Activated CD4-positive, CD25-positive, alpha-beta regulatory T cell treated with anti-CD3 and anti-CD28 coated beads, Interleukin-2, amount 50 U/mL, for 72 hours (primary cell): Measurements from ENCODE around the gene SCAPER.
"Not testable (repeated sequence)": the region's sequence is repeated elsewhere in the genome, so short reads cannot be mapped to it uniquely, and the experiment has no call there.

Source experiments
- DNase-seq: peaks from one replicate; pipeline ENCODE4 v3.0.0; 2021

The SCAPER gene

GRCh38 chr15:76555247-76555646 lies 349.9 kb downstream of the SCAPER start:
- no peak for DNase-seq

GRCh38 chr15:76553564-76553963 lies 351.6 kb downstream of the SCAPER start:
- no peak for DNase-seq

- DNase-seq = no peak
Measured at GRCh38 chr15:76553102-76553501, 352.0 kb downstream of the SCAPER start.

- DNase-seq = no peak
Measured at GRCh38 chr15:76546805-76547204, 358.3 kb downstream of the SCAPER start.

GRCh38 chr15:76533995-76534394 lies 371.1 kb downstream of the SCAPER start:
- no peak for DNase-seq

GRCh38 chr15:76533060-76533820 lies 371.9 kb downstream of the SCAPER start:
- DNase-seq = no peak

- no peak for DNase-seq
Measured at GRCh38 chr15:76529911-76530310, 375.2 kb downstream of the SCAPER start.

- no peak for DNase-seq
Measured at GRCh38 chr15:76526111-76526510, 379.0 kb downstream of the SCAPER start.

- no peak for DNase-seq
Measured at GRCh38 chr15:76517910-76518309, 387.2 kb downstream of the SCAPER start.

GRCh38 chr15:76514282-76514681 lies 390.9 kb downstream of the SCAPER start:
- no peak for DNase-seq

- DNase-seq = no peak
Measured at GRCh38 chr15:76512971-76513370, 392.2 kb downstream of the SCAPER start.

- DNase-seq = not testable (repeated sequence)
Measured at GRCh38 chr15:76510663-76511062, 394.5 kb downstream of the SCAPER start.

GRCh38 chr15:76503804-76504203 lies 401.3 kb downstream of the SCAPER start:
- no peak for DNase-seq

- DNase-seq = no peak
Measured at GRCh38 chr15:76503121-76503520, 402.0 kb downstream of the SCAPER start.

GRCh38 chr15:76502678-76503077 lies 402.5 kb downstream of the SCAPER start:
- DNase-seq = no peak

GRCh38 chr15:76502185-76502584 lies 403.0 kb downstream of the SCAPER start:
- not testable (repeated sequence) for DNase-seq

- DNase-seq = no peak
Measured at GRCh38 chr15:76501726-76502125, 403.4 kb downstream of the SCAPER start.

GRCh38 chr15:76501011-76501410 lies 404.1 kb downstream of the SCAPER start:
- DNase-seq = no peak

- no peak for DNase-seq
Measured at GRCh38 chr15:76495487-76495886, 409.7 kb downstream of the SCAPER start.

- DNase-seq = no peak
Measured at GRCh38 chr15:76492538-76492937, 412.6 kb downstream of the SCAPER start.

GRCh38 chr15:76483752-76484151 lies 421.4 kb downstream of the SCAPER start:
- DNase-seq = no peak

- DNase-seq = no peak
Measured at GRCh38 chr15:76483018-76483417, 422.1 kb downstream of the SCAPER start.

GRCh38 chr15:76480267-76480666 lies 424.9 kb downstream of the SCAPER start:
- DNase-seq = no peak

GRCh38 chr15:76470691-76471090 lies 434.4 kb downstream of the SCAPER start:
- no peak for DNase-seq

GRCh38 chr15:76468722-76469121 lies 436.4 kb downstream of the SCAPER start:
- DNase-seq = no peak
